IPS-18a (cell line): ENCODE results near the gene C1orf115.
A peak's percentile ranks its signal among the peaks of the same experiment; 100 is the strongest.

Source experiments
- H3K27ac ChIP-seq: one replicate; pipeline ENCODE4 v1.5.1; 2013; ENCODE audit warnings: low read length
- H3K27me3 ChIP-seq: one replicate; pipeline ENCODE4 v1.6.1; 2013; ENCODE audit warnings: mild to moderate bottlenecking, low read length; ENCODE audit not compliant: control insufficient read depth, insufficient read depth
- H3K36me3 ChIP-seq: one replicate; pipeline ENCODE4 v1.6.1; 2013; ENCODE audit warnings: low read depth, low read length; ENCODE audit not compliant: control insufficient read depth
- H3K4me1 ChIP-seq: one replicate; pipeline ENCODE4 v1.6.1; 2013; ENCODE audit warnings: low read depth, low read length; ENCODE audit not compliant: control insufficient read depth
- H3K4me3 ChIP-seq: one replicate; pipeline ENCODE4 v1.5.1; 2013; ENCODE audit warnings: low read length
- H3K9ac ChIP-seq: one replicate; pipeline ENCODE4 v1.6.1; 2013; ENCODE audit warnings: mild to moderate bottlenecking, low read length, moderate library complexity
- H3K9me3 ChIP-seq: one replicate; pipeline ENCODE4 v1.6.1; 2013; ENCODE audit warnings: low read depth, low read length; ENCODE audit not compliant: control insufficient read depth

The C1orf115 gene

GRCh38 chr1:220690140-220691052, at the start of gene C1orf115:
C1orf115 (plus strand) TSS chr1:220690363; CDS start chr1:220690403, 40 bp downstream.
- Histone ChIP-seq H3K4me1 (no peaks in the 10 kb centered on the region), H3K27ac (no peak within 1 kb of the TSS), H3K27me3 (peaks cover 39% of the 10 kb centered on the region), H3K9me3 (no peaks in the 10 kb centered on the region), H3K36me3 (no peaks in the 10 kb centered on the region), H3K9ac (peak within 1 kb of the TSS; percentile 36), H3K4me3 (peak within 1 kb of the TSS; percentile 74)

GRCh38 chr1:220642285-220642684, 47.9 kb upstream of the C1orf115 start:
- H3K4me3 ChIP-seq = no peak overlapping the region
- no peaks in the 10 kb centered on the region for H3K4me1 ChIP-seq
- H3K9ac ChIP-seq = no peak overlapping the region
- no peaks in the 10 kb centered on the region for H3K9me3 ChIP-seq
- no peaks in the 10 kb centered on the region for H3K27me3 ChIP-seq
- H3K36me3 ChIP-seq = peaks cover 7% of the 10 kb centered on the region
- H3K27ac ChIP-seq = no peak overlapping the region

GRCh38 chr1:220652995-220653394, 37.2 kb upstream of the C1orf115 start:
- Histone ChIP-seq H3K27ac (no peak overlapping the region), H3K27me3 (no peaks in the 10 kb centered on the region), H3K9ac (no peak overlapping the region), H3K9me3 (no peaks in the 10 kb centered on the region), H3K4me3 (no peak overlapping the region), H3K36me3 (peaks cover 31% of the 10 kb centered on the region), H3K4me1 (no peaks in the 10 kb centered on the region)

- Histone ChIP-seq H3K36me3 (peaks cover 25% of the 10 kb centered on the region), H3K9me3 (no peaks in the 10 kb centered on the region), H3K27me3 (no peaks in the 10 kb centered on the region), H3K4me3 (no peak overlapping the region), H3K27ac (no peak overlapping the region), H3K4me1 (no peaks in the 10 kb centered on the region), H3K9ac (no peak overlapping the region)
Observed at GRCh38 chr1:220655509-220655908, 34.7 kb upstream of the C1orf115 start.

- H3K27me3 ChIP-seq = no peaks in the 10 kb centered on the region
- no peaks in the 10 kb centered on the region for H3K9me3 ChIP-seq
- no peak overlapping the region for H3K27ac ChIP-seq
- no peaks in the 10 kb centered on the region for H3K4me1 ChIP-seq
- no peak overlapping the region for H3K9ac ChIP-seq
- H3K36me3 ChIP-seq = peaks cover 25% of the 10 kb centered on the region
- no peak overlapping the region for H3K4me3 ChIP-seq
Observed at GRCh38 chr1:220655961-220656740, 34.0 kb upstream of the C1orf115 start.

- Histone ChIP-seq H3K9ac (no peak overlapping the region), H3K9me3 (no peaks in the 10 kb centered on the region), H3K4me3 (no peak overlapping the region), H3K4me1 (peaks cover 2% of the 10 kb centered on the region), H3K36me3 (peaks cover 9% of the 10 kb centered on the region), H3K27me3 (no peaks in the 10 kb centered on the region), H3K27ac (no peak overlapping the region)
Observed at GRCh38 chr1:220666349-220666748, 23.8 kb upstream of the C1orf115 start.

- H3K9ac ChIP-seq = no peak overlapping the region
- H3K27ac ChIP-seq = no peak overlapping the region
- H3K4me3 ChIP-seq = no peak overlapping the region
- no peaks in the 10 kb centered on the region for H3K36me3 ChIP-seq
- H3K27me3 ChIP-seq = no peaks in the 10 kb centered on the region
- H3K9me3 ChIP-seq = no peaks in the 10 kb centered on the region
- peaks cover 2% of the 10 kb centered on the region for H3K4me1 ChIP-seq
Observed at GRCh38 chr1:220669005-220669404, 21.2 kb upstream of the C1orf115 start.

- Histone ChIP-seq H3K36me3 (no peaks in the 10 kb centered on the region), H3K4me1 (peaks cover 2% of the 10 kb centered on the region), H3K27ac (no peak overlapping the region), H3K4me3 (no peak overlapping the region), H3K9me3 (no peaks in the 10 kb centered on the region), H3K27me3 (no peaks in the 10 kb centered on the region), H3K9ac (no peak overlapping the region)
Observed at GRCh38 chr1:220670365-220670764, 19.8 kb upstream of the C1orf115 start.

- Histone ChIP-seq H3K27ac (no peak overlapping the region), H3K36me3 (no peaks in the 10 kb centered on the region), H3K9me3 (no peaks in the 10 kb centered on the region), H3K4me3 (no peak overlapping the region), H3K9ac (no peak overlapping the region), H3K27me3 (no peaks in the 10 kb centered on the region), H3K4me1 (no peaks in the 10 kb centered on the region)
Observed at GRCh38 chr1:220673921-220674320, 16.2 kb upstream of the C1orf115 start.

- Histone ChIP-seq H3K27me3 (no peaks in the 10 kb centered on the region), H3K9me3 (no peaks in the 10 kb centered on the region), H3K36me3 (no peaks in the 10 kb centered on the region), H3K4me1 (no peaks in the 10 kb centered on the region), H3K9ac (no peak overlapping the region), H3K27ac (no peak overlapping the region), H3K4me3 (no peak overlapping the region)
Observed at GRCh38 chr1:220677251-220677650, 12.9 kb upstream of the C1orf115 start.

- no peaks in the 10 kb centered on the region for H3K4me1 ChIP-seq
- no peak overlapping the region for H3K27ac ChIP-seq
- H3K9me3 ChIP-seq = no peaks in the 10 kb centered on the region
- H3K36me3 ChIP-seq = no peaks in the 10 kb centered on the region
- no peak overlapping the region for H3K4me3 ChIP-seq
- no peaks in the 10 kb centered on the region for H3K27me3 ChIP-seq
- no peak overlapping the region for H3K9ac ChIP-seq
Observed at GRCh38 chr1:220680085-220680687, 10.0 kb upstream of the C1orf115 start.
